IPS-15b (cell line): ENCODE measurements around the gene RBBP5.

Experiments
- H3K27me3 ChIP-seq: one replicate; pipeline ENCODE4 v1.6.1; 2013; ENCODE audit warnings: low read length; ENCODE audit not compliant: control insufficient read depth, insufficient read depth
- H3K36me3 ChIP-seq: one replicate; pipeline ENCODE4 v1.6.1; 2013; ENCODE audit warnings: low read length; ENCODE audit not compliant: control insufficient read depth, insufficient read depth
- H3K4me1 ChIP-seq: one replicate; pipeline ENCODE4 v1.6.1; 2013; ENCODE audit warnings: mild to moderate bottlenecking, low read length; ENCODE audit not compliant: control insufficient read depth, insufficient read depth
- H3K4me3 ChIP-seq: one replicate; pipeline ENCODE4 v1.5.1; 2013; ENCODE audit warnings: low read depth, low read length
- H3K9ac ChIP-seq: one replicate; pipeline ENCODE4 v1.6.1; 2013; ENCODE audit warnings: low read depth, mild to moderate bottlenecking, low read length
- H3K9me3 ChIP-seq: one replicate; pipeline ENCODE4 v1.6.1; 2013; ENCODE audit warnings: mild to moderate bottlenecking, low read length; ENCODE audit not compliant: control insufficient read depth, insufficient read depth

Gene RBBP5

DNA sequence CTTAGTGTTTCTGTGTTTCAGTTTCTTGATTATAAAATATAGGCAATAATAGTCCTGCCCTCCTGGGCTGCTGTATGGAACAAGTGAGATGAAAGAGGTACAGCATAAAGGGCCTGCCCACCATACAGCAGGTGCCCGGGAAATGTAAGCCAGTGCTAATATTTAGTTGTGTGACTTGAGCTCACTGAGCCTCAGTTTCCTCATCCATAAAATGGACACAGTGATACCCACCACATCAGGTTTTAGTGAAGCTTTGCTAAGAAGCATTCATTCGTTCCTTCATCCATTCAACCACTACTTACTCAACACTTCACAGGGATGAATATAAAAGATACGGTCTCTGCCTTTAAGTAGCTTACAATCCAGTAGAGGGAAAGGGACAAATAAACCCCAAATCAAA is 58.9 kb downstream of the RBBP5 start:
- Histone ChIP-seq H3K36me3 (no peaks in the 10 kb centered on the region), H3K4me3 (no peak overlapping the region), H3K27me3 (no peaks in the 10 kb centered on the region), H3K9me3 (no peaks in the 10 kb centered on the region), H3K4me1 (peaks cover 4% of the 10 kb centered on the region), H3K9ac (no peak overlapping the region)

DNA sequence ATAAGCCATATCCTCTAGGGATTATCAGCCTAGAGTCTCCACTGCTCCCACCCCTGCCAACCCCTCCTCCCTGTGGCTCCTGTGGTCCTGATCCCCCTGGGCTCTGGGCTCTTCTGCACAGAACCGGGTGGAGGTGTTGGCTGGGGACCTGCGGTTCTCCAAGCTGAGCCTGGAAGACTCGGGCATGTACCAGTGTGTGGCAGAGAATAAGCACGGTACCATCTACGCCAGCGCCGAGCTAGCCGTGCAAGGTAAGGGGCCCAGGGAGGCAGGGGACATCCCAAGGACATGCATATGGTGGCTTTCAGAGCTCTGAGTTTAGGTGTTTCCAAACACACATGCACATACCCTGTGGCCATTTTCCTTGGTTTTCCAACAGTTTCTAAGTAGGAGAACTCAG is 59.5 kb downstream of the RBBP5 start:
- Histone ChIP-seq H3K36me3 (no peaks in the 10 kb centered on the region), H3K27me3 (no peaks in the 10 kb centered on the region), H3K9me3 (no peaks in the 10 kb centered on the region)

DNA sequence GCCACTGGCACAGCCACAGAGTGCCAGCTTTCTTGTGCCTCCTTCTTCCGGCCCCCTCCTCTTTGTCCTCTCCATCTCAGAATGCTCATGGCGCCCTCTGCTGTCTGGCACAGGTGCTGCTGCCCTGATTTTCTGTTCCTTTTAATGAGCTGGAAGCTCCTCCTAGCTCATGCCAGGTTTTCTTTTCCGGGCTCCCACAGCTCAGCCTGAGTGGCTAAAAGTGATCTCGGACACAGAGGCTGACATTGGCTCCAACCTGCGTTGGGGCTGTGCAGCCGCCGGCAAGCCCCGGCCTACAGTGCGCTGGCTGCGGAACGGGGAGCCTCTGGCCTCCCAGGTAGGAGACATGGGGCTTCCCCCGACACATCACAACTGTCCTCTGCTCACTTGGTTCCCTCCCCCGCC is 60.1 kb downstream of the RBBP5 start:
- Histone ChIP-seq H3K9me3 (no peaks in the 10 kb centered on the region), H3K4me1 (peaks cover 4% of the 10 kb centered on the region), H3K27me3 (no peaks in the 10 kb centered on the region), H3K36me3 (no peaks in the 10 kb centered on the region), H3K4me3 (no peak overlapping the region), H3K9ac (no peak overlapping the region)

More for the DNA sequence above, 59.5 kb downstream of the RBBP5 start:
- Histone ChIP-seq H3K9ac (peak overlapping the region; percentile 32), H3K4me3 (no peak overlapping the region), H3K4me1 (peaks cover 4% of the 10 kb centered on the region)

DNA sequence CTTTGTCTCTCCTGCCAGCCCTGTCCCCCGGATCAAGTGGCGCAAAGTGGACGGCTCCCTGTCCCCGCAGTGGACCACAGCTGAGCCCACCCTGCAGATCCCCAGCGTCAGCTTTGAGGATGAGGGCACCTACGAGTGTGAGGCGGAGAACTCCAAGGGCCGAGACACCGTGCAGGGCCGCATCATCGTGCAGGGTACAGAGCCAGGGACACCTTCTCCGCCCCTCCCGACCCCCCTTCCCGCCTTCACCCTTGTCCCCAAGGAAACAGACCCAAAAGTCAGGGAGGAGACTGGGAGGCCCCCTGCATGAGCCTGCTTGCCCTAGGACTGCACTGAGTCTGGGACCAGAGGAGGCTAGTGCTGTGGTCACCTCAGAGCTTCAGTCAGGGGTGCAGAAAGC is 60.6 kb downstream of the RBBP5 start:
- Histone ChIP-seq H3K36me3 (no peaks in the 10 kb centered on the region), H3K9ac (peak overlapping the region; percentile 38), H3K27me3 (no peaks in the 10 kb centered on the region), H3K4me3 (no peak overlapping the region), H3K9me3 (no peaks in the 10 kb centered on the region), H3K4me1 (peaks cover 4% of the 10 kb centered on the region)

GRCh38 chr1:205060746-205061145 is 61.0 kb downstream of the RBBP5 start:
- no peaks in the 10 kb centered on the region for H3K9me3 ChIP-seq
- H3K9ac ChIP-seq = peak overlapping the region; percentile 38
- no peaks in the 10 kb centered on the region for H3K36me3 ChIP-seq
- H3K4me3 ChIP-seq = no peak overlapping the region
- no peaks in the 10 kb centered on the region for H3K27me3 ChIP-seq
- H3K4me1 ChIP-seq = peaks cover 4% of the 10 kb centered on the region

DNA sequence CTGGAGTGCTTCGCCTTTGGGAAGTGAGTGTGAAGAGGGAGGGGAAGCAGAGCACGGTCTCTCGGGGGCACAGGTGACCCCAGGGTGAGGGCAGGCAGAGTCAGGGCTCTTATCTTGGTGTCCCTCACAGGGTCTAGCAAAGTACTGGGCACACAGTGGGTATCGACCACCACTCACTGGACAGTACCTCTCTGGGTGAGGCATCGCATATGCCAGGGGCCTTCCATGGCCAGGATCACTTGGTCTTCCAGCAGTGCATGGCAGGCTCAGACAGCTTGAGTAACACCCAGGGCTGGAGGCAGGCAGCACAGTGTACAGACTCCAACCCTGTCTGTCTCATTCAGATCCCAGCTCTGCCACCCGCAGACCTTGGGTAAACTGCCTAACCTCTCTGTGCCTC is 62.1 kb downstream of the RBBP5 start:
- no peaks in the 10 kb centered on the region for H3K27me3 ChIP-seq
- no peaks in the 10 kb centered on the region for H3K36me3 ChIP-seq
- no peaks in the 10 kb centered on the region for H3K9me3 ChIP-seq
- no peak overlapping the region for H3K9ac ChIP-seq
- H3K4me1 ChIP-seq = peaks cover 4% of the 10 kb centered on the region
- H3K4me3 ChIP-seq = no peak overlapping the region

GRCh38 chr1:205058853-205059252 is 62.9 kb downstream of the RBBP5 start:
- H3K4me1 ChIP-seq = peaks cover 4% of the 10 kb centered on the region
- H3K27me3 ChIP-seq = no peaks in the 10 kb centered on the region
- no peaks in the 10 kb centered on the region for H3K9me3 ChIP-seq
- H3K4me3 ChIP-seq = no peak overlapping the region
- H3K36me3 ChIP-seq = no peaks in the 10 kb centered on the region
- no peak overlapping the region for H3K9ac ChIP-seq

GRCh38 chr1:205057808-205058575 is 63.8 kb downstream of the RBBP5 start:
- Histone ChIP-seq H3K9me3 (no peaks in the 10 kb centered on the region), H3K36me3 (no peaks in the 10 kb centered on the region), H3K27me3 (no peaks in the 10 kb centered on the region), H3K4me1 (peaks cover 4% of the 10 kb centered on the region), H3K4me3 (no peak overlapping the region), H3K9ac (no peak overlapping the region)

GRCh38 chr1:205056956-205057568 is 64.7 kb downstream of the RBBP5 start:
- no peak overlapping the region for H3K9ac ChIP-seq
- H3K4me3 ChIP-seq = no peak overlapping the region
- H3K27me3 ChIP-seq = no peaks in the 10 kb centered on the region
- H3K9me3 ChIP-seq = no peaks in the 10 kb centered on the region
- peaks cover 4% of the 10 kb centered on the region for H3K4me1 ChIP-seq
- H3K36me3 ChIP-seq = no peaks in the 10 kb centered on the region

DNA sequence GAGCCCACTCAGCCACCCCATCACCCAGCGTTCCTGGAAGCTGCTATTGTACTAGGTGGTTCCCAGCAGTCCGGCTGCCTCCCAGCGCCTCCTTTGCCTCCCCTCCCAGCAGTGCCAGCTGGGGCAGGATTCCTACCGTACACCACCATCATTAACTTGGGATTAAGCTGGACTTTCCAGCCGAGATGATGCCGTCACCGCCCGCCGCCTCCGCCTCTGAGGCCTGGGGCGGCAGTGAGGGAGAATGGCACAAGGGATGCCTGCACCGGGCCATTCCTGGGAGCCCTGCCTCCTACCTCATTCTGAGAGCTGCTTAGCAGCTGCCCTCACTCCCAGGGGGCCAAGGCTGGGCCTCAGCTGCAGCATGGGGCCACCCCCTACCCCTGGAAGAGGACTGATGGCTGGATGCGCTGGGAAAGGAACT is 65.6 kb downstream of the RBBP5 start:
- Histone ChIP-seq H3K9ac (no peak overlapping the region), H3K36me3 (no peaks in the 10 kb centered on the region), H3K4me1 (no peaks in the 10 kb centered on the region), H3K4me3 (no peak overlapping the region), H3K9me3 (no peaks in the 10 kb centered on the region), H3K27me3 (no peaks in the 10 kb centered on the region)

DNA sequence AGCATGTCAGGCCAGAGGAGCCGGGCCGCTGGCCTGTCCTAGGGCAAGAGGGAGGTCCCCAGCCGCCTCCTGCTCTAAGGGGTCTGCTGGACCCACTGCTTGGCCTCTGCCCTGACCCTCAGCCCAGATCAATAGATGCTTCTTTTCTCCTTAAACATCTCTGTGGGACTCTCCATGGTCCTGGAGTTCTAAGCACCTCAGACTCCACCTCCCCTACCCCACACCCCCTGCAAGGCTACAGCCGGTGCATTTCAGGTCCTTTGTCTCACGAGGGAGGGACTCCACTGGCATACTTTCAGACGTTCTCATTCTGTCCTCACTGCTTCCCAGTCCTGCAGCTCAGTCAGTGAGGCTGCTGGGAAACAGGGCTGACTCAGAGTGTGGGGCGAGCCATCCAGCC is 67.8 kb downstream of the RBBP5 start:
- Histone ChIP-seq H3K27me3 (no peaks in the 10 kb centered on the region), H3K9ac (no peak overlapping the region), H3K4me3 (no peak overlapping the region), H3K4me1 (no peaks in the 10 kb centered on the region), H3K36me3 (no peaks in the 10 kb centered on the region), H3K9me3 (no peaks in the 10 kb centered on the region)

- H3K9ac ChIP-seq = no peak overlapping the region
- no peak overlapping the region for H3K4me3 ChIP-seq
- no peaks in the 10 kb centered on the region for H3K9me3 ChIP-seq
- no peaks in the 10 kb centered on the region for H3K36me3 ChIP-seq
- no peaks in the 10 kb centered on the region for H3K4me1 ChIP-seq
- H3K27me3 ChIP-seq = no peaks in the 10 kb centered on the region
Observed at GRCh38 chr1:205053296-205053695, 68.5 kb downstream of the RBBP5 start.
